Measurements from ENCODE around the gene METTL3.

DNA sequence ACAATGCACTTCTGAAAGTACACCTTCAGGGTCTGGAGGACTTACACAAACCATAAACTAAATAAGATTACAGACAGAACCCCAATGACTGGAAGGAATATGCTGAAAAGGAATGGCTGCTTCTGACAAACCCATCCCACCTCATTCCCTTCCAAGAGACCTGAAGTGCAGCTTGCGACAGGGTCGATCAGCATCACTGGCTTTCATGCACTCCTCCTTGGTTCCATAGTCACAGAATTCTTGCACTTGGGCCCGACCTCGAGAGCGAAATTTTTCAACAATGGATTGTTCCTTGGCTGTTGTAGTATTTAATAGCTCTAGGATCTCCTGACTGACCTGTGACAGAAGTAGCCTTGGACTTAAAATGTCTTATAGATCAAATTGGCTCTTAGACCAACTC lies 9.6 kb downstream of the METTL3 start:
- no peak for TF ChIP-seq EZH2 (IDR thresholded peaks at IDR 0.05; ENCODE audit: insufficient read depth, poor library complexity, severe bottlenecking)
- no peak for TF ChIP-seq EZH2phosphoT487 (IDR thresholded peaks at IDR 0.05; ENCODE audit: insufficient read depth, low read depth)
